ENCODE measurements around the gene IDUA.

DNA sequence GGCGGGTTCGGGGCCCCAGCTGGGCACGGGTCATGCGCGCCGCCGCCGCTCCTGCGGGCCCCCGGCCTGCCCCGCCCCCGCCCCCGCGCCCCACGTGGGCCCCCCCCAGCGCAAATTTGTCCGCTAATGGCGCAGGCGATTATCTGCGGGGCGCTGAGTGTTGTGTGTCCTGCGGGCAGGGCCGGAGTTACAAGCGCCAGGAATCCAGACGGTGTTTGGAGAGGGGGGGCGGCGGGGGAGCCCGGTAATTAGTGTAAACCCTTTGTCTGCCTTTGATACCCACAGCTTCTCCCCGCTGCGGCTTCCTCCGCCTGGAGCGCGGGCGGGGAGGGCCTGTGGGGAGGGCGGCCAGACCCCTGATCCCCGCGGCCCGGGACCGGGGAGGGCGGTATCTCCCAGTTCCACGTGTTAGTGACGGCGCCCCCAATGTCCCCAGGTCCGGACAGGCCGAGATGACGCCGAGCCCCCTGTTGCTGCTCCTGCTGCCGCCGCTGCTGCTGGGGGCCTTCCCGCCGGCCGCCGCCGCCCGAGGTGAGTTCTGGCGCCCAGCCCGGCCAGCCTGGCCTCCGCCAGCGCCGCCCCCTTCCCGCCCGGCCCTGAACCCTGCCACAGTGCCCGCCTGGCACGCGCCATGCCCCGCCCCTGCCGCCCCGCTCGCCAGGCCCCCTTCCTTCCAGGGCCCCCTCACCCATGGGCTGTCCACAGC lies 25.3 kb downstream of the IDUA start:
- TF ChIP-seq, protein P1, sequence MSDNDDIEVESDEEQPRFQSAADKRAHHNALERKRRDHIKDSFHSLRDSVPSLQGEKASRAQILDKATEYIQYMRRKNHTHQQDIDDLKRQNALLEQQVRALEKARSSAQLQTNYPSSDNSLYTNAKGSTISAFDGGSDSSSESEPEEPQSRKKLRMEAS (IDR thresholded peaks at IDR 0.05) = peak; percentile 13; the same call in 1 of the 2 replicates
- no peak for TF ChIP-seq RAD21 (IDR thresholded peaks at IDR 0.05; ENCODE audit: low read depth)
- TF ChIP-seq FOXM1 (IDR thresholded peaks at IDR 0.05; ENCODE audit: borderline replicate concordance, low read depth) = peak; percentile 40; the same call in 1 of the 2 replicates
